Ovary (tissue), 3 donors: ENCODE data around the gene PSD.

Experiments used
- CTCF ChIP-seq, 3 donors: fragments of 450-650 bp in 2 of 3; fragments of 200-600 bp in 1 of 3; IDR thresholded peaks; one replicate each; pipeline versions ENCODE4 v1.5.1 to v1.8.0; 2016 to 2022; ENCODE audit warnings: antibody characterized with exemption in 3 of 3, mild to moderate bottlenecking in 1 of 3
- EP300 ChIP-seq: sonication (generic); formaldehyde crosslinking; IDR thresholded peaks from one replicate; pipeline ENCODE4 v1.6.1; 2017; ENCODE audit warnings: antibody characterized with exemption
- POLR2A ChIP-seq: fragments of 450-650 bp; IDR thresholded peaks from one replicate; pipeline ENCODE4 v1.6.1; 2017; ENCODE audit warnings: antibody characterized with exemption, mild to moderate bottlenecking, moderate library complexity
- donor health status: DM: no; HTN: no; CAD: no.

- TF ChIP-seq CTCF (IDR thresholded peaks at IDR 0.05) (no peak), EP300 (no peak), POLR2A (no peak)
These were observed 43.3 kb downstream of the PSD start for GRCh38 chr10:102375250-102375649.
